Gastrocnemius medialis (tissue), 4 donors: Measurements from ENCODE around the gene RAB2B. TPM values are rescaled to one million over a fixed set of nuclear protein-coding genes. Genes with fewer than 3 reads are reported as not detected.

Experiments
- ATAC-seq, 2 donors: fragments of 150-250 bp; one replicate each; pipeline ENCODE4 v1.9.1; 2016
- DNase-seq, 2 donors: peaks; one replicate each; pipeline ENCODE4 v3.0.0-alpha.2; 2019
- H3K27ac ChIP-seq, 4 donors: fragments of 200-600 bp; sonication (generic); 1 replicate in 1 of 4; 2 replicates in 3 of 4; pipeline ENCODE4 v1.5.1; 2016 to 2018; ENCODE audit warnings: mild to moderate bottlenecking in 2 of 4, moderate library complexity in 1 of 4
- H3K27me3 ChIP-seq, 3 donors: fragments of 200-600 bp; sonication (generic) in 2 of 3; 1 replicate in 1 of 3; 2 replicates in 2 of 3; pipeline versions ENCODE4 v1.5.1 to v1.6.0; 2016 to 2019; ENCODE audit warnings: mild to moderate bottlenecking in 1 of 3, moderate library complexity in 1 of 3
- H3K36me3 ChIP-seq, 2 donors: fragments of 200-600 bp; sonication (generic) in 1 of 2; one replicate each; pipeline ENCODE4 v1.5.1; 2017 to 2018
- H3K4me1 ChIP-seq, 2 donors: fragments of 200-600 bp; sonication (generic) in 1 of 2; one replicate each; pipeline ENCODE4 v1.5.1; 2016 to 2017; ENCODE audit warnings: mild to moderate bottlenecking in 2 of 2
- H3K4me3 ChIP-seq, 4 donors: fragments of 200-600 bp; sonication (generic) in 3 of 4; 1 replicate in 1 of 4; 2 replicates in 3 of 4; pipeline ENCODE4 v1.5.1; 2016 to 2019; ENCODE audit warnings: mild to moderate bottlenecking in 2 of 4
- H3K9me3 ChIP-seq, 3 donors: fragments of 200-600 bp; sonication (generic) in 2 of 3; 1 replicate in 1 of 3; 2 replicates in 2 of 3; pipeline ENCODE4 v1.5.1; 2016 to 2019
- POLR2A ChIP-seq, 2 donors: fragments of 450-650 bp; IDR thresholded peaks; one replicate each; pipeline ENCODE4 v1.6.1; 2017; ENCODE audit warnings: antibody characterized with exemption in 2 of 2, mild to moderate bottlenecking in 2 of 2, moderate library complexity in 2 of 2
- in situ Hi-C, 4 donors: fragments of 200-750 bp; cut with MboI; loops; one replicate each; pipeline versions ENCODE4 v1.15.0 to v1.8.0; 2017; ENCODE audit warnings: low sequenced_read_pairs in 4 of 4
- intact Hi-C: fragments of 100-400 bp; cut with DNase I; formaldehyde crosslinking; loops from one replicate; pipeline ENCODE4 v1.15.1; 2023; ENCODE audit warnings: low total_unique reads
- total RNA-seq, 4 donors: library from RNA; depleted of rRNA; stranded (reverse); fragments of >200 nt; gene quantifications; one replicate each; pipeline versions ENCODE4 v1.1.0 to v1.2.3, GENCODE V29; 2016
- TF ChIP-seq, protein P1 (sequence below), 5 experiments: fragments of 450-650 bp in 3 of 5; fragments of 200-600 bp in 2 of 5; sonication (generic) in 2 of 5; IDR thresholded peaks in 4 of 5; conservative IDR thresholded peaks in 1 of 5; 1 replicate in 4 of 5; 2 replicates in 1 of 5; pipeline ENCODE4 v1.5.1; 2016 to 2019; ENCODE audit warnings: antibody characterized with exemption in 5 of 5, mild to moderate bottlenecking in 3 of 5, moderate library complexity in 3 of 5

RAB2B gene
- total RNA-seq, 4 donors from 2014 or later, result 4.8 to 13.6 (median 8.0) TPM

- Histone ChIP-seq H3K9me3 (no peaks in the 10 kb centered on the region), H3K27ac (peak overlapping the region; percentile 81 to 88 (median 86)), H3K4me1 (peaks cover 23 to 25% of the 10 kb centered on the region in 2 donors), H3K4me3 (peak overlapping the region; percentile 76 to 99 (median 92)), H3K27me3 (no peaks in the 10 kb centered on the region), H3K36me3 (peaks cover 0 to under 1% of the 10 kb centered on the region in 2 donors)
- intact Hi-C loops (loop anchor here (1.0 to 5.0 kb wide), 4 partner anchors 20 to 121 kb away; partner anchors contain the start of genes CHD8, SUPT16H and TOX4), in situ Hi-C loops (no loop called here)
- TF ChIP-seq POLR2A (IDR thresholded peaks at IDR 0.05), result no peak
- TF ChIP-seq, protein P1, sequence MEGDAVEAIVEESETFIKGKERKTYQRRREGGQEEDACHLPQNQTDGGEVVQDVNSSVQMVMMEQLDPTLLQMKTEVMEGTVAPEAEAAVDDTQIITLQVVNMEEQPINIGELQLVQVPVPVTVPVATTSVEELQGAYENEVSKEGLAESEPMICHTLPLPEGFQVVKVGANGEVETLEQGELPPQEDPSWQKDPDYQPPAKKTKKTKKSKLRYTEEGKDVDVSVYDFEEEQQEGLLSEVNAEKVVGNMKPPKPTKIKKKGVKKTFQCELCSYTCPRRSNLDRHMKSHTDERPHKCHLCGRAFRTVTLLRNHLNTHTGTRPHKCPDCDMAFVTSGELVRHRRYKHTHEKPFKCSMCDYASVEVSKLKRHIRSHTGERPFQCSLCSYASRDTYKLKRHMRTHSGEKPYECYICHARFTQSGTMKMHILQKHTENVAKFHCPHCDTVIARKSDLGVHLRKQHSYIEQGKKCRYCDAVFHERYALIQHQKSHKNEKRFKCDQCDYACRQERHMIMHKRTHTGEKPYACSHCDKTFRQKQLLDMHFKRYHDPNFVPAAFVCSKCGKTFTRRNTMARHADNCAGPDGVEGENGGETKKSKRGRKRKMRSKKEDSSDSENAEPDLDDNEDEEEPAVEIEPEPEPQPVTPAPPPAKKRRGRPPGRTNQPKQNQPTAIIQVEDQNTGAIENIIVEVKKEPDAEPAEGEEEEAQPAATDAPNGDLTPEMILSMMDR (IDR thresholded peaks at IDR 0.05 in 4 of 5, conservative IDR thresholded peaks at IDR 0.05 in 1 of 5), result no peak
- DNase-seq (no peak), ATAC-seq (peak in 1 of 2 donors; percentile 49)
Measured at GRCh38 chr14:21436567-21437062, 40.1 kb downstream of the RAB2B start.

DNA sequence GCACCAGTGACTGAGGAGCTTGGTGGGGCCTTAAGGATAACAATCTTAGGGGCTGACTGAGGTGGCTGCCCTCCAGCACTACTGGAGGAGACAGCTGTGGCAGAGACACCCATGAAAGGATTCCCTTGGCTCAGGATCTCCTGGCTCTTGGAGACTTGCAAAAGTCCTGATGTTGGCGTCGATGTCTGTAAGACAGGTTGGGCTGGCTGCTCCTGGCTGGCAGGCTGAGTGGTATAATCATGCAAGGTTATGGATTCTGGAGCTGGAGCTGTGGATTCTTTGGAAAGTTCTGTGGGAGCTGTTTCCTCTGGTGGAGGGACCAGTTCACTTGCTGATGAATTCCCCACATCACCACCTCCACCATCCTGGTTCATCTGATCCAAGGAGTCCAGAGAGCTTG is 45.6 kb downstream of the RAB2B start:
- in situ Hi-C loops, result no loop called here
- Histone ChIP-seq H3K4me1 (peaks cover 21 to 24% of the 10 kb centered on the region in 2 donors), H3K36me3 (peaks cover 0 to 46% of the 10 kb centered on the region in 2 donors), H3K4me3 (no peak overlapping the region), H3K27ac (no peak overlapping the region), H3K9me3 (no peaks in the 10 kb centered on the region), H3K27me3 (no peaks in the 10 kb centered on the region)
- ATAC-seq (no peak), DNase-seq (no peak)
- TF ChIP-seq, protein P1 (IDR thresholded peaks at IDR 0.05 in 4 of 5, conservative IDR thresholded peaks at IDR 0.05 in 1 of 5), result no peak
- TF ChIP-seq POLR2A (IDR thresholded peaks at IDR 0.05), result no peak
- intact Hi-C loops, result no loop called here

GRCh38 chr14:21428930-21429329 is 47.8 kb downstream of the RAB2B start:
- peaks cover 0 to 68% of the 10 kb centered on the region in 2 donors for H3K36me3 ChIP-seq
- H3K27ac ChIP-seq, result no peak overlapping the region
- ATAC-seq (peak in 1 of 2 donors; percentile 70), DNase-seq (peak in 1 of 2 donors; percentile 51)
- intact Hi-C loops (no loop called here), in situ Hi-C loops (no loop called here)
- H3K9me3 ChIP-seq, result no peaks in the 10 kb centered on the region
- no peak overlapping the region for H3K4me3 ChIP-seq
- TF ChIP-seq POLR2A (IDR thresholded peaks at IDR 0.05), result no peak
- TF ChIP-seq, protein P1 (IDR thresholded peaks at IDR 0.05 in 4 of 5, conservative IDR thresholded peaks at IDR 0.05 in 1 of 5), result no peak
- peaks cover 9 to 10% of the 10 kb centered on the region in 2 donors for H3K4me1 ChIP-seq
- no peaks in the 10 kb centered on the region for H3K27me3 ChIP-seq

- no peaks in the 10 kb centered on the region for H3K9me3 ChIP-seq
- DNase-seq, result no peak
- no peak for ATAC-seq
- in situ Hi-C loops (no loop called here), intact Hi-C loops (no loop called here)
- H3K27ac ChIP-seq, result no peak overlapping the region
- no peak overlapping the region for H3K4me3 ChIP-seq
- TF ChIP-seq, protein P1 (IDR thresholded peaks at IDR 0.05 in 4 of 5, conservative IDR thresholded peaks at IDR 0.05 in 1 of 5), result no peak
- TF ChIP-seq POLR2A (IDR thresholded peaks at IDR 0.05), result no peak
- peaks cover 9 to 10% of the 10 kb centered on the region in 2 donors for H3K4me1 ChIP-seq
- H3K36me3 ChIP-seq, result peaks cover 0 to 90% of the 10 kb centered on the region in 2 donors
- no peaks in the 10 kb centered on the region for H3K27me3 ChIP-seq
Measured at GRCh38 chr14:21426692-21427091, 50.1 kb downstream of the RAB2B start.
